GM19328 (cell line): ENCODE measurements around the gene KRT81.

Source experiments
- ATAC-seq: cut with Tn5 transposase; IDR thresholded peaks from one replicate; pipeline ENCODE4 v1.9.1; 2021; ENCODE audit warnings: mild to moderate bottlenecking, moderate library complexity; ENCODE audit not compliant: unreplicated experiment

Gene KRT81

DNA sequence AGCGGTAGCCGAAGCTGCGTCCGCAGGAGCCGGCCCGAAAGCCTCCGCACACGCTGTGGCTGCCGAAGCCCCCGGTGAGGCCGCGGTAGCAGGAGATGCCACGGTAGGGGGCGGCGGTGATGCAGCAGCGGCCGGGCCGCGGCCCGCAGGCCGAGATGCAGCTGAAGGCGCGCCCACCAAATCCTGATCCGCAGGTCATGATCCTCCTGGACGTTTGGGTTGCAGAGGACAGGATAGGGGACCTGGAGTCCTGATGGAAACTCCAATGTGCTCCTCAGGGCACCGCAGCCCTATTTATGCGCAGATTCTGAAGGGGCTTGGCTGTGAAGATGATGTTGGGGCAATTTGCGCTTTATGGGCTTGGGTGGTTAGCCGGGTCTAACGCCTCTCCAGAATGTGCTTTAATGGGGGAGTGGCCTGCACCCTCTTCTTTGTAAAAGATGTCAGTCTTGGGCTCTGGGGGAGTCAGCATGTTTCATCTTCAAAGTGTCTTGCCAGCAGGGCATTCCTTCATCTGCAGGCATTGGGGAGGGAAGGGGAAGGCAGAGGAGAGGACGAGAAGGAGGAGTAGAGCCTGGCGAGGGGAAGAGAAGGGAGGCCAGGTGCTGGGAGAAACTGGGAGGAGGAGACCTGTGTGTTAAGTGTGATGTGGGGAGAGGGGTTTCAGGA is at the start of gene KRT81:
Gene KRT81 (minus strand): TSS at position 268 of the 669 bp plus-strand sequence. CDS start 69 bp downstream, at position 199.
- no peak for ATAC-seq

DNA sequence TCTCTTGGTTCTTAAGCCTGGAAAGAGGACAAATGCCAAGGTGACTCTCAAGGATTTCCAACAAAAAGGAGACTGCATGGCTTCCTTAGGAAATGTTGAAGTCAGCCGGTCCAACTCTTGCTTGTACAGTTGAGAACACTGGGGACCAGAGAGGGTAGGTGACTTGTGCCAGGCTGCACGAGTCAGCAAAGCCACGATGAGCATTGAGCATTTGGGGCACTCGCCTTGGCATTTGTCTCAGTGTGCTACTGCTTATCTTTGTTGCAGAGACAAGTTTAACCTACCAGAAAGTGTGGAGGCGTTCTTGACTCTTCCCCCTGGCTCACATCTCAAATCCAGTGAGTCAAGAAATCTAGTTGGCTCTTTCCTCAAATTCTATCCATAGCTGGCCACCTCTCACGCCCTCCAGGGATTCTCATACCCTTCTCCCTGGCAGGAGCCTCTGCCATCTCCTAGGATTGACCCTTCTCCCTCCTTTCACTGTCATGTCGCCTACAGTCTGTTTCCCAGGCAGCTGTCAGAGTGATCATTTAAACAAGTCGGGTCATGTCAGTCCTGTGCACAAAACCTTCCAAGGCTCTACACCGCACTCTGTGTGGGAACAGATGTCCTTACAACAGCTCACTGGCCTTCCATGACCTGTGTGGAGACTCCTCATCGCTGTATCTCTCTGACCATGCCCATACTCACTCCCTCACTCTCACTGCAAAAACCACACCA is 47.1 kb upstream of the KRT81 start:
- ATAC-seq = no peak

DNA sequence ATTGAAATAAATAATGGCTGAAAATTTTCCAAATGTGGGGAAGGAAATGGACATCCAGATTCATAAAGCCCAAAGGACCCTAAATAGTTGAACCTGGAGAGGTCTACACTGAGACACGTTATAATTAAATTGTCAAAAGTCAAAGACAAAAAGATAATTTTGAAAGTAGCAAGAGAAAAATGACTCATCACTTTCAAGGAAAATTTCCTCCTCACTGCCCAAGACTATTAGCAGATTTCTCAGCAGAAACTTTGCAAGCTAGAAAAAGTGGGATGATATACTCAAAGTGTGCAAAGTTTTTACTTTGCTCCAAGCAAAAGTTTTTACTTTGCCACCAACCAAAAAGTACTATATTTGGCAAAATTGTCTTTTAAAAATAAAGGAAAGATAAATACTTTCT is 45.7 kb upstream of the KRT81 start:
- ATAC-seq = no peak

DNA sequence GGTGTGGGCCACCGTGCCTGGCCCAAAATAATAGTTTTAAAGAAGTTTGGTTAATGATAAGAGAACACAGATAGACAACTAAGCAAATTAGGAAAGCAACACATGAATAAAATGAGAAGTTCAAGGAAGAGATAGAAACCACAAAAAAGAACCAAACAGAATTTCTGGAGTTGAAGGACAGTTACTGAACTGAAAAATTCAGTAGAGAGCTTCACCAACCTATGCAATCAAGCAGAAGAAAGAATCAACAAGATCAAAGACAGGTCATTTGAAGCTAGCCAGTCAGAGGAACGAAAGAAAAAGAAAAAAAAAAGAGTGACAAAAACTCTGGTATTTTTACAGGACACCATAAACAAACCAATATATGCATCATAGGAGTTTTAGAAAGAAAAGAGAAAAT is 45.3 kb upstream of the KRT81 start:
- no peak for ATAC-seq

DNA sequence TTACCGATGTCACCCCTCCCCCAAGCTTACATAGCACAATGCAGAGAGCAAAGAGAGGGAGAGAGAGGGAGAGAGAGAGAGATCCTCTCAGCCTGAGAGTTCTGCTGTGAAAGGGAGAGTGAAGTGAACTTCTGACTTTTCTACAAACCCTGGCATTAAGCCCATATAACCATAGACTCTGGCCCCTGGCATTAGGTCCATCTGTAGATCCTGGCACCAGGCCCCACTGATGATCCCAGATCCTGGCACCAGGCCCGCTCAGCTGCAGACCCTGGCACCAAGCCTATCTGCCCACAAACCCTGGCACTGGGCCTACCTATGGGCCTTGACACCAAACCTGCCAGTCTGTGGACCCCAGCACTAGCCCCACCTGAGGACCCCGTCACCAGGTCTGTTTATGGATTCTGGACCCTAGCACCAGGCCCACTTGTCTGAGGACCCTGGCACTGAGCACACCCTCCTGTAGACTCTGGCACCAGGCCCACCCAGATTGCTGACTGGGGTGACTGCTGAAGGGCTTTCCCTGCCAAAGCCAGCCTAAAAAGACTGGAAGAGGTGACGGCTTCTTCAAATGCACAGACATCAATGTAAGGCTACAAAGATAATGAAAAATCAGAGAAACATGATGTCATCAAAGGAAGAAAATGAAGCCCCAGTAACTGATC is 44.4 kb upstream of the KRT81 start:
- no peak for ATAC-seq

DNA sequence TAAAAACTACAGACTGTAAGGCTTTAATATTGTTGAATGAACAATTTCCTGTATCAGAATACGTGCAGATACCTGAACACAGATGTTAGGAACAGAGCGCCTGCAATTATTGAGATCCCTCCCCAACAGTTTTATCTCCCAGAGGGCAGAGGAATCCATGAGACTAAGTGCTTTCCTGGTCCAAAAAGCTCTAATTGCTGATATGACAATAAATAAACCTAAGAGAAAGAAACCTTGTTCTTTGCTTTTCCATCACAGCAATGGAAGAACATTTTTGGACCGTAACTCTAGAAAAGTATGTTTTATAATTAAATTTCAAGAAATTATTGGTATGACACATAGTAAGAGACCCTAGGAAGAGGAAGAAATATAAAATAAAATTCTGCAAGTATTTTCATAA is 42.9 kb upstream of the KRT81 start:
- ATAC-seq = no peak

DNA sequence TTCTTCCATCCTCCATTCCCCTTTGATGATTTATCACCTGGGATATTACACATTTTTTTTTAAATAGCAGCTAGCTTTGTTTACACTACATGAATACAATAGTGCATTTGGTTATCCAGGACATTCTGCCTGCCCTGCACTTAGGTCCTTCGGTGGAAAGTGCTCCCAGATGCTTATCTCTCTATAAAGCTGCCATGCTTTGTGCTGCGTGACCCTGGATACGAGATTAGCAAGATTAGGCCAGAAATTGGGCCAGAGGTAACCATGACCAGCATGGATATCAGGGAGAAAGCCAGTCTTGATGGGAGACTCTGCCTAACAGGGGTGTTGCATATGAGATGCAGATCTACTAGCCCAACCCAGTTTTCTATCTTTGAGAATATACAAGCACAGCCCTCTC is 42.0 kb upstream of the KRT81 start:
- ATAC-seq = no peak

DNA sequence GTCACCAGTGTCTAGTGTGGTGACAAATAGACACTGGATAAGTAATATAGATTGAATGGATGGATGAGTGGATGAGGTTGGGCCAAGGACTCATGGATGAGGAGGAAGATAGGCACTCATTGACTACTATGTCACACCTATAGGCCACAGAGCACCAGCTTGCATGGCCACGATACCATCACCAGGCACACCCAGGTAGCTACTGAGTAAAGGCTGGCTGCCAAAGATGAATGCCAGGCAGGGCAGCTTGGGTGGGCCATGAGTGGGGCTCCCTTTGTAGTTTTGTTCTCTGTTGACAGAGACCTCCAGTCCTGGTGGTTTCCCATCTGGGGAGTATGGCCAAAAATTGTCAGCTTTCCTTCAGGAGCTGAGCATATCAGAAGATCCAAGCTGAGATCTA is 41.0 kb upstream of the KRT81 start:
- no peak for ATAC-seq

DNA sequence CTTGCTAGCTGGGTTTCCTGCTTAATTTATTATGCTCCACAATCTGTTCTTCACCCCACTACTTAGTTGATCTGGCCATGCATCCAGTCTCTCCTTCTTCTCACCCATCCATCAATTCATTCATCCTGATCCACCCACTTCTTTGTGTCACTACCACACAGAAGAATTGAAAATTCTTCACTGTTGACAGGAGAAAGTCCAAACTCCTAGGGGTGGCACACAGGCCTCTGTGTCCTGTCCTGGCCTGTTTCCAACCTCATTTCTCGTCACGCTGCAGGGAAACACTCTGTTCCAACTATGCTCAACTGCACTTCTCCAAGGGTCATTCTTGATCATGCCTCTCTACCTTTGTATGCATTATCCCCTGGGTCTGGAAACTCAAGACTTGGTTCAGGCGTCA is 40.5 kb upstream of the KRT81 start:
- no peak for ATAC-seq

DNA sequence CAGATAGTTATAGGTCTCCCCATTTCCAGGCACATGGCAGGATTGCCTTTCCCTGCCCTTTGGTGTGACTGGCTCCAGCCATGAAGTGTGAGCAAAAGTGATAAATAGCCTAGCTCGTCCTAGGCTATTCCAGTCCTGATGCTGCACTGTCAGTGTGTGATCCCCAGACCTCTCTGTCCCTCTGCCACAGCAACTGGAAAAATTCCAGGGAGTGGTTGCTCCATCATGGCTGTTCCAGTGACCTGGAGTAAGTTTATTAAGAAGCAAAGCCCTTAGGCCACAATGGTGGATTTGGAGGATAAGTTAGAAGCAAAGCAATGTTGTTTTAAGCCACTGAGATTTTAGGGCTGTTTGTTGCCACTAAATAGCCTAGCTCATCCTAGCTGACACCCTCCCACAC is 39.7 kb upstream of the KRT81 start:
- ATAC-seq = no peak

DNA sequence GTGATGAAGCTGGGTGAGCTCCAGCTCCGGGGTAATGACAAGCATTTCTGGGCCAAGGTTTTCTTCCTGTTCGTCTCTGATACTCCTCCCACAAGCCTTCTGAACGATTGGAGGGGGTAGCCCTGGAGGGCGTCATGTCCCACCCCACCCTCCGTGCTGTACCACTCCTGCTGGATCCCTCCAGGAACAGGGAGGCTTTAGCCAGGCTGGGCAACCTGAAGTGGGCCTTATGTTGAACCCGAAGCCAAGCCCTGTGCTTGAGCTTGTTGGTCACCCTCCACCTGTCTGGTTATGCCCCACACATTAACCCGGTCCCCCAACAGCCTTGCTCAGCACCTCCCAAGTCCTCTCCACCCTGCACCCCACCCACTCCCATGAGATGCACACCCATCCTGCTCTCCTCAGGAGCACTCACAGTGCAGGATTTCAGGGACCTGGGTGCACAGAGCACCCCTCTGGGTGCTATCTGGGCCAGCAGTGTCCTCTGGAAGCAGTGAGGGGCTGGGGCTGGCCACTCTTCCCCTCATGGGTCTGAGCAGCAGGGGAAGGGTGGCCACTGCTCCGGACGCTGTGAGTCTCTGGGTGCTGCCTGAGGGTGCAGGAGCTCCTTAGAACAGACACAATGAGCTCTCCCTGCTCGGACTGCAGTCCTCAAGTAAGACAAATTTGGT is 36.6 kb upstream of the KRT81 start:
- ATAC-seq = no peak

DNA sequence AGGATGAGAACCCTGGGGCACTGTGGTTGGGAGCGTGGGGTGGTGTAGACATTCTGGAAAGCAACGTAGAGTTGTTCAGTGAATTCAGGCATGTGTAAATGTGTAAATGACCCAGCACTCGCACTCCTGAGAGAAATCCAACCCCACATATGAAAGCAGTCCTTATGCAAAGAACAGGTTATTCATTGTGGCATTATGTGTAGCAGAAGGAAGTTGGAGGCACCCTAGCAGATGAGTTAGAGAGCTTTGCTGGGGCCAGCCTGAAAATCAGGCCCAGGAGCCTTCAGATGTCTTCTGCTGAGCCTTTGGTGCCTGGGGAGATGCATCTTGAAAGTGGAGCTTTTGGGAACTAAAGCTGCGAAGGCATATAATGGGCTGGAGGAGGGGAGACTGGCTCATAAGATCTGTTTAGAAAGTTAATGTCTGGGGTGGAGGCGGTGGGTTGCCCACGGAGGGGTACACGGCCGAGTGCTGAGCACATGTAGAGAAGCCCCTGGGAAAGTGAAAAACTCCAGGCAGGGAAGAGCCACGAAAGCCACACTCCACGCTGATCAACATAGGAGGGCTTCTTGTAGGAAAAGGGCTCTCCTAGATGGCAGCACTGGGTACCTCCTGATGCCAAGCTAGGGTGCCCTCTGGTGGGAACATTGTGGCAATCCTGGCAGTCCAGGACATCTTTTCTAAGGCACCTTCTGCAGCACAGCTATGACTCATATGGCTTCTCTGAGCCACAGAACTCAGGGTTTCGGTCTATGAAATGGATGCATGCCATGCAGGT is 35.9 kb upstream of the KRT81 start:
- no peak for ATAC-seq

DNA sequence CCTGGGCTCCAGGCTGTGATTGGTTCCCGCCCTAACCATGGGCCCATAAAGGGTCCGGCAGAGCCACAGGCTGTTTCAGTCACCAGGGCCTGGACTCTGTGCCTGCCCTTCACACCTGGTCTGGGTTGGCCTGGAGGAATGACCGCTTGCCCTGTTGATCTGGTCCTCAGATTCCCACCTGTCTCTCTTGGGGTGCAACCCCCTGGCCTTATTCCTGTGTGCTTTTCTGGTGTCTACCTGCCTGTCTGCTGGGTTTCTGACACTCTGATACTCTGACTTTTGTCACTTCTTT is 32.8 kb upstream of the KRT81 start:
- ATAC-seq = no peak

DNA sequence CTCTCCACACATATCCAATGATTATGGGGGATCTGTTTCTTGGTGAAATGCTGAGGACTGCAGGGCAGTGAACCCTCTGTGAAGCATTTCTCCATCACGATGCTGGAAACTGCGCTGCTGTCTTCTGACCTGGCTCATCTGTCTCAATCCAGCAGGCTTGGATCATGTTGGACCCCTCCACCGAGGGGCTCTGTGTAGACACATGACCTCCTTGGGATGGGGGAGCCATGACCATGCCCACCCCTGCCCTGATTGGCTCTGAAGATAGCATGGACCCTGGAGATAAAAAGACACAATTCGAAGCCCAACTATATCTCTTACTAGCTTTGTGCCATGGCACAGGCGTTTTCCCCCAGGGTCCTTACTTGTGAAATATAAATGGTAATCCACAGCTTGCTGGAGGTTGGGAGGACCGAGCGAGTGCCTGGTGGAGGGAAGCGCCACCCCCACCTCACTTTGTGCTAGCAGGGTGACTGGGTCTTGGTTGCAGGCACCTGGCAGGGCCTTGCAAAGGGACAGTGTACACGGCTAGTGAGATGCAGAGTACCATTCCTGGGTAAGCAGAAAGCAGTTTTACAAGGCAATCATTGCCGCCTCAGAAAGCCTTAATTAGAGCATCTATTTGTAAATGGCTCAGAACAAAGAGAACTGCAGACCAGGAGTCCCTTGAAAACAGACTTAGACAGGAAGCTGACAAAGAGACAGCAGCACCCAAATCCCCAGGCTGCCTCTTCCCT is 32.2 kb upstream of the KRT81 start:
- ATAC-seq = no peak

DNA sequence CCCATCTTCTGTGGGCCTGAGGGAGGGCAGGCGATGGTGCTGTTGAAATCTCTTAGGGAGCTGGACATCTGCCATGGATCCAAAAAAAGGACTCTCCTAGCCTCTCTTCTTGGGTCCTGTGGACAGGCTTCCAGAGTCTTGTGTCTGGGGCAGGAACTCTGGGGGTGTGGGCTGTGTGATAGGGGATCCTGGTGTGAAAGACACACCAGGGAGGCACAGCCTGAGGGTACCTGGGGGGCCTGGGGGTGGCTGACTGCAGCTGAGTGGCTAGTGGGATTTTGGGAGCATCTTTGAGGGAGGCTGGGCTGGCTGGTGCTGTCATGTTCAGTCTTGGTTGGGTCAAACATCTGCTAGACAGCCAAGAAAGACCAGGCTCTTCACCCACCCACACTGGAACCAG is 31.7 kb upstream of the KRT81 start:
- no peak for ATAC-seq

DNA sequence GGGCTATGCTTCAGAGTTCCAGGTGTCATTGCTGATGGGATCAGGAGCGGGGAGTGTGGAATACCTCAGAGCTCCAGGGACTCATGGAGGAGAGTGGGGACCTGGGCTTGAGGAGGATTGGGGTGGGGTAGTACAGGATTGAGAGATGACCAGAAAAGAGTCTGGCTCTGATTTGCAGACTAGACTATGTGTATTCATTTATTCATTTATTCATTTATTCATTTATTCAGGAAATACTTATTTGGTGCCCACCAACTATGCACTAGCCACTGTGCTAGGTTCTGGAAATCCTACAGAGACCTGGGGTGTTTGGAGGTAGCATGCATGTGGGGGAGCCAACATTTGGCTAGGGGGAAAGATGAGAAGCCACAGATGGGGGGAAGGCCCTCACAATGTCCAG is 30.7 kb upstream of the KRT81 start:
- no peak for ATAC-seq

DNA sequence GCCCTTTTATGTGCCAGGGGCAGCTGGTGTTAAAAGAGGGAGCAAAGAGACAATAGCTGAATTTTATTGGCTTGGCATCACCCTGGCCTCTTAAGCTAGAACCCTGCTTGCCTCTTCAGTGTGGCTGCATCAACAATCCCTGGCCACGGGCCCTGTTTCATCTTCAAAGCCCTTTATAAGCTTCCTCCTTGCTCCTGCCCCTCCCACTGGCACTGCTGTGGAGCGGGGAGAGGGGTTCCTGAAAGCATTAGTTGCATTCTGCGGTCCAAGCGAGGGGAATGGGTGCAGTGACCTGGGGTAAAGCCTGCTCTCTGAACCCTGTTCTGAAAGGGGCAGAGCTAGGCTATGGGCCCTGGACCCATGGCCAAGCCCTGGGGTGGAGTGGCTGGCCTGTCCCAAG is 30.1 kb upstream of the KRT81 start:
- no peak for ATAC-seq

DNA sequence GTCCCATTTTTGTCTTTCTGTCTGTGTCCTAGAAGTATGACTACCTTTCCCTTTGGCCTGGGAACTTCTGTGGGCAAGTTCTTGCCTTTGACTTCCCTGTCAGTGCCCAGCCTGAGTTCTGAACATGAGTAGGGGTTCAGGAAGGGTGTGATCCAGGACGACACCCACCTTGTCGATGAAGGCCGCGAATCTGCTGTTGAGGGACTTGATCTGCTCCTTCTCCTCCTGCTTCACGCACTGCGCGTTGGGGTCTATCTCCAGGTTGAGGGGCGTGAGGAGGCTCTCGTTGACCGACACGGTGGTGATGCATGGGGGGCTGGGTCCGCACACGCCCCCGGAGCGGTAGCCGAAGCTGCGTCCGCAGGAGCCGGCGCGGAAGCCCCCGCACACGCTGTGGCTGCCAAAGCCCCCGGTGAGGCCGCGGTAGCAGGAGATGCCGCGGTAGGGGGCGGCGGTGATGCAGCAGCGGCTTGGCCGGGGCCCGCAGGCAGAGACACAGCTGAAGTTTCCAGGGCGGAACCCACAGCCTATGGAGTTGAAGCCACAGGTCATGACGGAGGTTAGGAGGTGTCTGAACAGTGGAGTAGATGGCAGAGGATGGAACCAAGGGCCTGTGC is 29.6 kb upstream of the KRT81 start, which contains the start of gene KRT83:
Gene KRT83 (minus strand): TSS at position 615 of the 617 bp plus-strand sequence. CDS start 63 bp downstream, at position 552.
- ATAC-seq = no peak

DNA sequence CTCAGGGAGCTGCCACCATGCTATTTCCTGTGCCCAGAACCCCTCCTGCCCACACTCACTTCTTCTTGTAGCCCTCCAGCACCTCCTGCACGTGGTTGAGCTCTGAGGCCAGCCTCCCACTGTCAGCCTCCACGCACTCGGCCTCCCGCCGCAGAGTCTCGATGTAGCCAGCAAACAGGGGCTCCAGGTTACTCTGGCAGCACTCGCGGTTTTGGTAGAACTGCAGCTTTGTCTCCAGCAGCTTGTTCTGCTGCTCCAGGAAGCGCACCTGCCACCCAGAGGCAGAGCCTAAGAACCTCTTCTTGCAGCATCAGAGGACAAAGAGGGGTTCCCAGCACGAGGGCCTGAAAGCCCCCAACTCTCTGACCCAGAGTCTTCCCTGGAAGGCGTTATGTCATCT is 27.8 kb upstream of the KRT81 start:
- no peak for ATAC-seq
